ENCODE measurements around the gene FHIT.
A peak's percentile ranks its signal among the peaks of the same experiment; 100 is the strongest.

The FHIT gene

DNA sequence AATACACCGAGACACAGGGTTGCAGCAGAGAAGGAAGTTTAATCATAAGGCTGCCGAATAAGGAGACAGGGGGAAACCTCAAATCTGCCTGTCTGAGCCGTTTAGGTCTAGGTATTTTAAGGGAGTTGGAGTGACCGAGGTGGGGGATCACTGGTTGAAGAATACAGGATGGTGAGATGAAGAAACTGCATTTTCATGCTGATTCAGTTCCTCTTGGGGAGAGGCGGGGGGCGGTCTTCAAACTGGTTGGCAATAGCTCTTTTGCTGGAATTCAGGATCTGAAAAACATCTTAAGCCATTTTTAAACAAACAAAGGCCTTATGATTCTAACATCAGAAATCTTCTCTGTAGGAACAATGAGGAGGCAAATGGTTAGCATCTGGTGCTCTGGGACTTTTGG, 1502.0 kb downstream of the FHIT start:
- DNase-seq (ENCODE audit: low read depth): no peak

DNA sequence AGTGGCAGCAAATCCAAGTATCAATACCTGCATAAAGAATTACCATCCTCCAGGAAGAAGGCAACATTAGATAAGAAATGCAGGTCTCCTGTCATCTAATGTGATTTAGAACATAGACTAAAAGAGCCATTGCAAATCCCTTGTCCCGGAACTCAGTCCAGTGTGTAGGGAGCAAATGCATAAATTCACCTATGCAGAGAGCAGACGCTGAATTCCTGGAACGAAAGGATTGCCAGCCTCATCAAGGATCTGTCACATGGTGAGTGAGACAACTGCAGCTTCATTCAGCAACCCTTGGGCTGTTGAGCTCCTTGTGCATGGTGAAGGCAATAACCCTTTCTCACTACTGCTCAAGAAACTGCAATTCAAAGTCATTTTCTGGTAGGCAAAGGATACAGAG, 1504.7 kb downstream of the FHIT start:
- TF ChIP-seq, protein P1, sequence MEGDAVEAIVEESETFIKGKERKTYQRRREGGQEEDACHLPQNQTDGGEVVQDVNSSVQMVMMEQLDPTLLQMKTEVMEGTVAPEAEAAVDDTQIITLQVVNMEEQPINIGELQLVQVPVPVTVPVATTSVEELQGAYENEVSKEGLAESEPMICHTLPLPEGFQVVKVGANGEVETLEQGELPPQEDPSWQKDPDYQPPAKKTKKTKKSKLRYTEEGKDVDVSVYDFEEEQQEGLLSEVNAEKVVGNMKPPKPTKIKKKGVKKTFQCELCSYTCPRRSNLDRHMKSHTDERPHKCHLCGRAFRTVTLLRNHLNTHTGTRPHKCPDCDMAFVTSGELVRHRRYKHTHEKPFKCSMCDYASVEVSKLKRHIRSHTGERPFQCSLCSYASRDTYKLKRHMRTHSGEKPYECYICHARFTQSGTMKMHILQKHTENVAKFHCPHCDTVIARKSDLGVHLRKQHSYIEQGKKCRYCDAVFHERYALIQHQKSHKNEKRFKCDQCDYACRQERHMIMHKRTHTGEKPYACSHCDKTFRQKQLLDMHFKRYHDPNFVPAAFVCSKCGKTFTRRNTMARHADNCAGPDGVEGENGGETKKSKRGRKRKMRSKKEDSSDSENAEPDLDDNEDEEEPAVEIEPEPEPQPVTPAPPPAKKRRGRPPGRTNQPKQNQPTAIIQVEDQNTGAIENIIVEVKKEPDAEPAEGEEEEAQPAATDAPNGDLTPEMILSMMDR (IDR thresholded peaks at IDR 0.05; ENCODE audit: low read depth, low read length, missing control alignments): no peak
- no peak overlapping the region for H3K4me3 ChIP-seq (ENCODE audit: low read depth, low read length)
- no peak for DNase-seq (ENCODE audit: low read depth)

More for the DNA sequence above, 1502.0 kb downstream of the FHIT start:
- H3K4me3 ChIP-seq (ENCODE audit: low read depth, low read length): no peak overlapping the region
- TF ChIP-seq, protein P1 (IDR thresholded peaks at IDR 0.05; ENCODE audit: low read depth, low read length, missing control alignments): no peak

DNA sequence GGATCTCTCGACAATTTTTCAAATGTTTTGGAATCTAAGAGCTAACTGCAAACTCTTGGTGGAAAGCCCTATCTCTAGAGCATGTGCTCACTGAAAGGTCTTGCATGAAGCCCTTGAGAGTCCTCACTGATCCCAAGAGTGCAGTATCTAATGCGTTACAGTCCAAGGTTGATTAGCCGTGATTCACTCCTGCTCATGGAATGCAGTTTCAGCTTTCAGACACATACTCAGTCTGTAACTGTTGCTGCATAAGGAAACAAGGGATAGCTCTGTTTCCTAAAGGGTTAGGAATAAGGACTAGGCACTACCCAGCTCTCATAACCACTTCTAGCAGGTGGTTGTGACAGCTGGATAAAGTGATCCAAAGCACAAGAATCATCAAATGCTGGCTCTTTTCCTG, 1514.0 kb downstream of the FHIT start:
- TF ChIP-seq, protein P1 (IDR thresholded peaks at IDR 0.05; ENCODE audit: low read depth, low read length, missing control alignments): no peak
- DNase-seq (ENCODE audit: low read depth): no peak
- H3K4me3 ChIP-seq (ENCODE audit: low read depth, low read length): no peak overlapping the region

DNA sequence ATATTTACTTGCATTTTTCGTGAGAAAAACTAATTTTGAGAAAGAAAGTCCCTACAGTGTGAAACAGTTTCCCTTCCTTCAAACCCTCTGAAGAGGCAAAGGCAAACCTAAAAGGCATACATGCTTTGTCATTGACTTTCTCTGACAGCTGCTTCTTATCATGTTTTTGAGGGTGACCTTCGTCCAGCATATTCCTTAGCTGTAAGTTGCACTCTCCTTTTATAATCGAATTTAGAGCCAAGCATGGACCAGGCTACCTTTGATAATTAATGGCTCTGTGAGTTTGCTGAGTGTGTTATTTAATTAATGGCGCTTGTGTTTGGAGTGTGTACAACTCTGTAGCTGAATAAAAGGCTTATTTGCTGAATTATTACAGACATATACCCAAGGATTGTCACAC, 1517.2 kb downstream of the FHIT start:
- DNase-seq (ENCODE audit: low read depth): no peak
- no peak overlapping the region for H3K4me3 ChIP-seq (ENCODE audit: low read depth, low read length)
- TF ChIP-seq, protein P1 (IDR thresholded peaks at IDR 0.05; ENCODE audit: low read depth, low read length, missing control alignments): no peak

DNA sequence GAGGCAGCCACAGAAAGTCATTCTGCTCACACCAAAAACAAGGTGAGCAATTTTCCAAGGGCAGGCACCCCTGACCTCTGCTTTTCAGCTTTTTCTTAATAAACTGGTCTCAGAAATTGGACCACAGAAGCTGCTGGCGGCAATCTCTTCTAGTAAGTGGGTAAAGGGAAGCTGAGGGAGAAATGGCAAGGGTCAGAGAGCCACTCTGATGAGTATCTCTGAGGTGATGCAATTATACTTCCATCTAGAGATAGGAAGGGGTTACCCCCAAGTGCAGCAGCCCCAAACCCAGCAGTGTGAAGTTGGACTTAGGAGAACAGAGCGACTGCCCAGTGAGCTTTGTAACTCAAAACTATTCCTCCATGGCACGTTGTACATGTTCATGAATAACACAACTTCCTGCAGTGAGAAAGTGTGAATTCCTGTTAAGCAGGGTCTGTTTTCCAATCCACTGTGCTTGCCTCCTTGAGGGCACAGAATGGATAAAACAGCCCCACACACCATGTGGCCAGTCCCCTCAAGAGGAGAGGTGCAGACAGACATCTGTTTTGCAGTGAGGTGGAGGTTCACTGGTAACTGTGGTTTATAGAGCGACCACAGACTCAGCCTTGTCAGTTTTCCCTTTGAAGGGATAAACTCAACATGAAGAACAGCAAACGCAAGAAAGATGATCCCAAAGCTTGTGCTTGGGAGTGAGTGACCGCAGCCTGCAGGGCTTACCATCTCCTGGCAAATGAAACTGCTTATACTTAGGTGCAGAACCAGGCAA, 1518.0 kb downstream of the FHIT start:
- H3K4me3 ChIP-seq (ENCODE audit: low read depth, low read length): no peak overlapping the region
- DNase-seq (ENCODE audit: low read depth): no peak
- TF ChIP-seq, protein P1 (IDR thresholded peaks at IDR 0.05; ENCODE audit: low read depth, low read length, missing control alignments): no peak

DNA sequence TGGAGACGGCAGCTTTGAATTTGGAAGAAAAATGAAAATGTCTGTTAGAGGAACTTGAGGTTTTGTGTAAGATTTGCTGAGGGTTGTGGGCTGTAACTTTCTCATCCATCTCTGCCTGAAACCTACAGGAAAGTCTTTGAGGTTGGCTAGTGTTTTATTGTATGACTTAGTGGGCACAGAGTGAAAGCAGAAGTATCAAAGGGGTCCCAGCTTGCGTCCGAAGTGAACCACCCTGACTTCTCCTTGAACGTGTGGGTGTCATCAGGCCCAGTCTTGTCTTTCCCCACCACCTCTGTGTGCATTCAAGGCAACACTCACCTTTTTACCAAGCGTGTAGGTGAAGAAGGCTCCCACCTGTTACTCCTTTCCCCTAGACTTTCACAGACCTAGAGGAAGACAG, 1519.3 kb downstream of the FHIT start:
- TF ChIP-seq, protein P1 (IDR thresholded peaks at IDR 0.05; ENCODE audit: low read depth, low read length, missing control alignments): no peak
- peak; percentile 29 for DNase-seq (ENCODE audit: low read depth)
- H3K4me3 ChIP-seq (ENCODE audit: low read depth, low read length): no peak overlapping the region

DNA sequence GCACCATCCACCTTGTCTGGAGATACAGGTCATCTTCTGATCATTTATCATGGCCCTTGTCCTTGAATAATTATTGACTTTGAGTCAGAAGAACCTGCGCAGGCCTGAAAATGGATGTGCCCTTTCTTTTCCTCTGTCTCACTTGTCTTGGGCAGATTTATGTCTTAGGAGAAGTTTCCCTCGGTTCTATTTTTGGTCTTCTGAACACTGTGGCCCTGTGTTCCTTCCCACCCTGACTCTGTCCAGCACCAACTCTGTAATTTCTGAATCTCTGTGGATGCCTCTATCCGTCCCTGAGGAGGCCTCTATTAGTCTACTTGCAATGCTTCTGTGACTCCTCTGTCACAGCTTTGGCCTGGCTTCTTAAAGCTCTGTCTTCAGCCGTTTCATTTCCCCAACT, 1520.7 kb downstream of the FHIT start:
- TF ChIP-seq, protein P1 (IDR thresholded peaks at IDR 0.05; ENCODE audit: low read depth, low read length, missing control alignments): no peak
- DNase-seq (ENCODE audit: low read depth): no peak
- H3K4me3 ChIP-seq (ENCODE audit: low read depth, low read length): no peak overlapping the region
